HepG2 (cell line): ENCODE results near the gene TRIO. TPM values are rescaled to one million over a fixed set of nuclear protein-coding genes. Genes with fewer than 3 reads are reported as not detected.

Source experiments
- ATAC-seq: fragments of 200-7000 bp; cut with Tn5 transposase; 3 replicates; pipeline ENCODE4 v1.9.1; 2020; ENCODE audit warnings: mild to moderate bottlenecking, moderate library complexity
- BruUV-seq: library from RNA; stranded (reverse); fragments of 400-500 nt; replicated peaks from 2 replicates; lab custom pipeline; 2021; lab: Mats Ljungman, UMichigan
- CTCF ChIA-PET: fragments of 300-600 bp; formaldehyde crosslinking; extraction: SDS; loops from one replicate; lab custom pipeline; 2021; ENCODE audit warnings: low total read pairs, inconsistent platforms, low intra/inter-chr PET ratio; lab: Yijun Ruan, JAX
- POLR2A ChIA-PET: fragments of 350-600 bp; sonication (Branson Sonifier 250); formaldehyde crosslinking; loops from one replicate; lab custom pipeline; 2020; ENCODE audit warnings: antibody characterized with exemption, inconsistent platforms; lab: Yijun Ruan, JAX
- DNase-seq: peaks from one replicate; pipeline ENCODE4 v3.0.0-alpha.2; 2015; ENCODE audit warnings: low spot score
- FAIRE-seq: peaks from 3 replicates; lab custom pipeline; 2011; peaks lifted over from hg19 to GRCh38; lab: Jason Lieb, UNC
- H2AFZ ChIP-seq: one replicate; pipeline ENCODE4 v1.6.1; 2011; ENCODE audit warnings: low read length, inconsistent platforms
- H3K27ac ChIP-seq: fragments of 300-600 bp; 3 replicates; pipeline ENCODE4 v1.8.0; 2011; ENCODE audit warnings: mixed run types, mild to moderate bottlenecking, mixed read lengths, low read length, inconsistent platforms; ENCODE audit not compliant: insufficient read depth; ENCODE audit errors: extremely low read length
- H3K27me3 ChIP-seq, 2 experiments: fragments of 200-600 bp in 1 of 2; 2 replicates in 1 of 2; 3 replicates in 1 of 2; pipeline versions ENCODE4 v1.6.0 to v1.8.0; 2011; ENCODE audit warnings: low read length in 2 of 2, mild to moderate bottlenecking in 2 of 2, moderate library complexity in 2 of 2, inconsistent platforms in 1 of 2; ENCODE audit not compliant: insufficient read depth in 2 of 2, control insufficient read depth in 1 of 2
- H3K36me3 ChIP-seq, 2 experiments: fragments of 200-600 bp in 1 of 2; replicated peaks in 1 of 2; 2 replicates in 1 of 2; 3 replicates in 1 of 2; pipeline versions ENCODE4 v1.5.1 to v1.8.0; 2011; ENCODE audit warnings: low read length in 2 of 2, inconsistent platforms in 1 of 2; ENCODE audit not compliant: insufficient read depth in 2 of 2, control insufficient read depth in 1 of 2
- H3K4me1 ChIP-seq: 2 replicates; pipeline ENCODE4 v1.5.1; 2012; ENCODE audit warnings: low read length, inconsistent platforms; ENCODE audit not compliant: insufficient read depth
- H3K4me2 ChIP-seq: 2 replicates; pipeline ENCODE4 v1.6.0; 2011; ENCODE audit warnings: low read depth, low read length, inconsistent platforms
- H3K4me3 ChIP-seq, 3 experiments: fragments of 200-600 bp in 1 of 3; sonication (generic), shearing (Covaris generic) in 1 of 3; replicated peaks in 1 of 3; 2 replicates each; pipeline ENCODE4 v1.5.1; 2011 to 2016; ENCODE audit warnings: low read length in 3 of 3, inconsistent platforms in 2 of 3, low read depth in 2 of 3, mild to moderate bottlenecking in 2 of 3, control low read depth in 1 of 3, mixed read lengths in 1 of 3; ENCODE audit not compliant: insufficient read depth in 1 of 3
- H3K79me2 ChIP-seq: one replicate; pipeline ENCODE4 v1.6.1; 2011; ENCODE audit warnings: low read length, inconsistent platforms; ENCODE audit not compliant: insufficient read depth
- H3K9ac ChIP-seq: 2 replicates; pipeline ENCODE4 v1.6.0; 2011; ENCODE audit warnings: mild to moderate bottlenecking, low read depth, low read length, inconsistent platforms; ENCODE audit not compliant: insufficient read depth
- H3K9me3 ChIP-seq: 2 replicates; pipeline ENCODE4 v1.5.1; 2012; ENCODE audit warnings: mild to moderate bottlenecking, low read length
- H4K20me1 ChIP-seq: 2 replicates; pipeline ENCODE4 v1.6.0; 2011; ENCODE audit warnings: inconsistent platforms, mild to moderate bottlenecking, low read length, moderate library complexity; ENCODE audit not compliant: insufficient read depth
- FUBP1 ChIP-seq: sonication (generic); formaldehyde crosslinking; IDR thresholded peaks from 2 replicates; pipeline ENCODE4 v1.5.1; 2020; ENCODE audit warnings: missing genetic modification reagents, mild to moderate bottlenecking, borderline replicate concordance
- MIER2 ChIP-seq: IDR thresholded peaks from 2 replicates; pipeline ENCODE4 v1.6.1; 2016; ENCODE audit warnings: missing biosample characterization, missing genetic modification reagents
- MXD1 ChIP-seq: sonication (generic); formaldehyde crosslinking; IDR thresholded peaks from 2 replicates; pipeline ENCODE4 v1.4.0; 2020; ENCODE audit warnings: mild to moderate bottlenecking, missing genetic modification reagents
- RCOR2 ChIP-seq: IDR thresholded peaks from 2 replicates; pipeline ENCODE4 v1.6.1; 2016; ENCODE audit warnings: missing biosample characterization, missing genetic modification reagents
- SIX4 ChIP-seq: sonication (generic); formaldehyde crosslinking; IDR thresholded peaks from 2 replicates; pipeline ENCODE4 v1.4.0; 2020; ENCODE audit warnings: missing genetic modification reagents
- SMYD3 ChIP-seq: sonication (generic); formaldehyde crosslinking; IDR thresholded peaks from 2 replicates; pipeline ENCODE4 v1.8.1; 2023; ENCODE audit warnings: mild to moderate bottlenecking, missing genetic modification reagents
- ZNF263 ChIP-seq: sonication (generic); formaldehyde crosslinking; IDR thresholded peaks from 2 replicates; pipeline ENCODE4 v1.4.0; 2020; ENCODE audit warnings: missing genetic modification reagents
- ZNF678 ChIP-seq: sonication (generic); formaldehyde crosslinking; IDR thresholded peaks from 2 replicates; pipeline ENCODE4 v1.4.0; 2020; ENCODE audit warnings: mild to moderate bottlenecking, missing genetic modification reagents
- ZSCAN12 ChIP-seq: sonication (generic); formaldehyde crosslinking; IDR thresholded peaks from 2 replicates; pipeline ENCODE4 v1.9.0; 2021; ENCODE audit warnings: mild to moderate bottlenecking, missing genetic modification reagents
- WGBS: methylation state at CpG from one replicate; pipeline ENCODE4 v1.1.6; 2017; ENCODE audit warnings: low lambda C conversion rate; 5-methylcytosine and 5-hydroxymethylcytosine counted together
- in situ Hi-C: cut with HindIII; loops from 2 replicates; pipeline ENCODE4 v1.10.0; 2017; ENCODE audit warnings: low pct_unique_long_range_greater_than_20kb; ENCODE audit not compliant: extremely low pct_ligation_motif_present
- intact Hi-C: fragments of 100-400 bp; cut with micrococcal nuclease; formaldehyde crosslinking; loops from one replicate; pipeline ENCODE4 v1.10.0; 2022; ENCODE audit not compliant: unreplicated experiment
- polyA plus RNA-seq, 8 experiments: library from polyadenylated mRNA; depleted of rRNA in 3 of 8; stranded (reverse) in 7 of 8; unstranded in 1 of 8; fragments of >200 nt; fragmentation: Illumina TruSeq in 4 of 8; extraction: Trizol in 4 of 8; gene quantifications; 2 replicates each; pipeline versions ENCODE4 v1.2.1 to v1.2.3, GENCODE V29; 2011 to 2016; ENCODE audit warnings: low read depth in 4 of 8, missing spikeins in 1 of 8, mixed read lengths in 1 of 8; ENCODE audit not compliant: insufficient read depth in 1 of 8
- total RNA-seq, 5 experiments: library from RNA; depleted of rRNA; stranded (reverse); fragments of >200 nt; fragmentation: Illumina TruSeq; extraction: Trizol; gene quantifications; 2 replicates each; pipeline ENCODE4 v1.2.3, GENCODE V29; 2016; ENCODE audit warnings: low read depth in 1 of 5
- TF ChIP-seq, protein P1 (sequence below): sonication (generic); formaldehyde crosslinking; IDR thresholded peaks from 2 replicates; pipeline ENCODE4 v1.4.0; 2020; ENCODE audit warnings: missing genetic modification reagents

TRIO gene
- total and polyA plus RNA-seq, 2 of the 13 experiments (the other 11 are each of a cell fraction or from before 2014, with no cell fraction given): 45.2 to 45.9 TPM

- peaks cover 21 to 76% of the 10 kb centered on the region in 2 experiments for H3K36me3 ChIP-seq
- POLR2A ChIA-PET: no interaction called here
These were observed 194.5 kb downstream of the TRIO start for GRCh38 chr5:14337593-14337992.

More at GRCh38 chr5:14337593-14337992, 194.5 kb downstream of the TRIO start:
- Histone ChIP-seq H4K20me1 (no peaks in the 10 kb centered on the region), H3K9me3 (no peaks in the 10 kb centered on the region), H2AFZ (no peak overlapping the region), H3K4me2 (no peak overlapping the region), H3K4me1 (no peaks in the 10 kb centered on the region), H3K9ac (no peak overlapping the region), H3K27ac (no peak overlapping the region), H3K27me3 (no peaks in the 10 kb centered on the region), H3K79me2 (no peaks in the 10 kb centered on the region), H3K4me3 (no peak overlapping the region)
- DNase-seq: no peak
- intact Hi-C loops: no loop called here
- TF ChIP-seq ZNF678 (CRISPR knock-in tag) (no peak), ZSCAN12 (CRISPR knock-in tag) (no peak), SIX4 (CRISPR knock-in tag) (no peak), RCOR2 (CRISPR knock-in tag) (no peak), ZNF263 (CRISPR knock-in tag) (no peak), MIER2 (CRISPR knock-in tag) (no peak), MXD1 (CRISPR knock-in tag) (no peak), SMYD3 (CRISPR knock-in tag) (no peak), FUBP1 (CRISPR knock-in tag) (no peak)
- TF ChIP-seq, protein P1, sequence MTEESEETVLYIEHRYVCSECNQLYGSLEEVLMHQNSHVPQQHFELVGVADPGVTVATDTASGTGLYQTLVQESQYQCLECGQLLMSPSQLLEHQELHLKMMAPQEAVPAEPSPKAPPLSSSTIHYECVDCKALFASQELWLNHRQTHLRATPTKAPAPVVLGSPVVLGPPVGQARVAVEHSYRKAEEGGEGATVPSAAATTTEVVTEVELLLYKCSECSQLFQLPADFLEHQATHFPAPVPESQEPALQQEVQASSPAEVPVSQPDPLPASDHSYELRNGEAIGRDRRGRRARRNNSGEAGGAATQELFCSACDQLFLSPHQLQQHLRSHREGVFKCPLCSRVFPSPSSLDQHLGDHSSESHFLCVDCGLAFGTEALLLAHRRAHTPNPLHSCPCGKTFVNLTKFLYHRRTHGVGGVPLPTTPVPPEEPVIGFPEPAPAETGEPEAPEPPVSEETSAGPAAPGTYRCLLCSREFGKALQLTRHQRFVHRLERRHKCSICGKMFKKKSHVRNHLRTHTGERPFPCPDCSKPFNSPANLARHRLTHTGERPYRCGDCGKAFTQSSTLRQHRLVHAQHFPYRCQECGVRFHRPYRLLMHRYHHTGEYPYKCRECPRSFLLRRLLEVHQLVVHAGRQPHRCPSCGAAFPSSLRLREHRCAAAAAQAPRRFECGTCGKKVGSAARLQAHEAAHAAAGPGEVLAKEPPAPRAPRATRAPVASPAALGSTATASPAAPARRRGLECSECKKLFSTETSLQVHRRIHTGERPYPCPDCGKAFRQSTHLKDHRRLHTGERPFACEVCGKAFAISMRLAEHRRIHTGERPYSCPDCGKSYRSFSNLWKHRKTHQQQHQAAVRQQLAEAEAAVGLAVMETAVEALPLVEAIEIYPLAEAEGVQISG (CRISPR knock-in tag): no peak
- BruUV-seq: no TSS peak
- no peak for FAIRE-seq
- CTCF ChIA-PET: no interaction called here
- ATAC-seq: no peak
- in situ Hi-C loops: no loop called here
- WGBS: 98% methylated on average over 5 of the region's 7 CpGs
